ENCODE results near the gene SLC22A7. TPM values are rescaled to one million over a fixed set of nuclear protein-coding genes. Genes with fewer than 3 reads are reported as not detected.

Gene SLC22A7, protein sequence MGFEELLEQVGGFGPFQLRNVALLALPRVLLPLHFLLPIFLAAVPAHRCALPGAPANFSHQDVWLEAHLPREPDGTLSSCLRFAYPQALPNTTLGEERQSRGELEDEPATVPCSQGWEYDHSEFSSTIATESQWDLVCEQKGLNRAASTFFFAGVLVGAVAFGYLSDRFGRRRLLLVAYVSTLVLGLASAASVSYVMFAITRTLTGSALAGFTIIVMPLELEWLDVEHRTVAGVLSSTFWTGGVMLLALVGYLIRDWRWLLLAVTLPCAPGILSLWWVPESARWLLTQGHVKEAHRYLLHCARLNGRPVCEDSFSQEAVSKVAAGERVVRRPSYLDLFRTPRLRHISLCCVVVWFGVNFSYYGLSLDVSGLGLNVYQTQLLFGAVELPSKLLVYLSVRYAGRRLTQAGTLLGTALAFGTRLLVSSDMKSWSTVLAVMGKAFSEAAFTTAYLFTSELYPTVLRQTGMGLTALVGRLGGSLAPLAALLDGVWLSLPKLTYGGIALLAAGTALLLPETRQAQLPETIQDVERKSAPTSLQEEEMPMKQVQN
- total RNA-seq (2.0 TPM), polyA plus RNA-seq (ENCODE audit: insufficient read depth, low read depth, low replicate concordance) (34.8 TPM)
- long read RNA-seq, donor 1: 0 reads
- long read RNA-seq, donor 2: 0 reads
- long read RNA-seq, donor 3: 0 reads
- long read RNA-seq, donor 4: 0 reads
- long read RNA-seq, donor 5: 0 reads
- long read RNA-seq, donor 6: 0 reads
- long read RNA-seq, donor 7, partial matches to known transcripts: 1 of 4 reads
- long read RNA-seq, donor 7, other reads (novel, unspliced or antisense): 3 of 4 reads
- long read RNA-seq, donor 8: 0 reads
- long read RNA-seq, donor 9: 0 reads
- long read RNA-seq, donor 10: 0 reads

DNA sequence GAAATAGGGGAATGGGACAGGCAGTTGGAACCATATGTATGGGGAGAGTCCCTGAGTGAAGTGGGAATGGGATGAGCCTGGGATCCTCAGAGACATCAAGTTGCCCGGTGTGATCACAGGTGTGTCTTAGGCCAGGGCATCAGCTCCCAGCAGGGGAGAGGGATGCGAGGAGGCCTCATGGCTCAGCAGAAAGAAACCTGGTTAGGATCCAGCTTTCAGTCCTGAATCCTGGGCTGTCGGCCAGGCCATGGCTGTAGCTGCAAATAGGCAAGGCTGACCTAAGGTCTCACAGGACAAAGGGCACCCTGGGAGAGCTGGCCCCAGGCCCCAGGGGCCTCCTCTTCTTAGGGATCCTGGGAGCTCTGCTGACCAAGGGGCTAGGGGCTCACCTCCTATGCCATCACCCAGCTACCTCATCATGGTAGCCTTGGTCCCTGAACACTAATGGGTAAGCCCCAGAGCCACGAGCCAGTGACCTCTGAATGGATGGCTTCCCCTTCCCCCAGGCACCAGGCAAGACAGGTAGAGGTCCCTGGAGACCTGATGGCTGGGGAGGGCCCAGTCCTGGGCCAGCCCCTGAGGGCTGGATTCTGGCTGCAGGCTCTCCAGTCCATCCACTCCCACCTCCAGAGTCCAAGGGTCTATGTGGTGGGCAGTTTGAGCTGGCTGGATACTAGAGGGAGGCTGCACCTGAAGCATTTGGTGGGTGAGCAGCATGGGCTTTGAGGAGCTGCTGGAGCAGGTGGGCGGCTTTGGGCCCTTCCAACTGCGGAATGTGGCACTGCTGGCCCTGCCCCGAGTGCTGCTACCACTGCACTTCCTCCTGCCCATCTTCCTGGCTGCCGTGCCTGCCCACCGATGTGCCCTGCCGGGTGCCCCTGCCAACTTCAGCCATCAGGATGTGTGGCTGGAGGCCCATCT is at the start of gene SLC22A7:
Gene SLC22A7 (plus strand): TSS at position 617 of the 921 bp plus-strand sequence. CDS start 99 bp downstream, at position 716.
- Histone ChIP-seq H3K9ac (ENCODE audit: low read length in 3 of 3) (peak within 1 kb of the TSS in 1 of 3 donors; percentile 13), H3K36me3 (ENCODE audit: control insufficient read depth in 2 of 3, insufficient read depth in 3 of 3, low read length in 3 of 3) (no peaks in the 10 kb centered on the region), H3K4me1 (ENCODE audit: control insufficient read depth in 2 of 3, insufficient read depth in 2 of 3, low read depth in 1 of 3, low read length in 3 of 3) (peaks cover 0 to 5% (median 3%) of the 10 kb centered on the region in 3 donors), H3K4me3 (ENCODE audit: low read length in 3 of 3) (peak within 1 kb of the TSS in 2 of 3 donors; percentile 69 to 72), H3K9me3 (ENCODE audit: control insufficient read depth in 2 of 3, insufficient read depth in 1 of 3, low read length in 3 of 3) (no peaks in the 10 kb centered on the region), H3K27ac (ENCODE audit: low read depth in 2 of 2, low read length in 2 of 2) (peak within 1 kb of the TSS; percentile 44 to 82), H3K27me3 (ENCODE audit: control insufficient read depth, insufficient read depth, low read length) (no peaks in the 10 kb centered on the region)
- TF ChIP-seq, protein P1, sequence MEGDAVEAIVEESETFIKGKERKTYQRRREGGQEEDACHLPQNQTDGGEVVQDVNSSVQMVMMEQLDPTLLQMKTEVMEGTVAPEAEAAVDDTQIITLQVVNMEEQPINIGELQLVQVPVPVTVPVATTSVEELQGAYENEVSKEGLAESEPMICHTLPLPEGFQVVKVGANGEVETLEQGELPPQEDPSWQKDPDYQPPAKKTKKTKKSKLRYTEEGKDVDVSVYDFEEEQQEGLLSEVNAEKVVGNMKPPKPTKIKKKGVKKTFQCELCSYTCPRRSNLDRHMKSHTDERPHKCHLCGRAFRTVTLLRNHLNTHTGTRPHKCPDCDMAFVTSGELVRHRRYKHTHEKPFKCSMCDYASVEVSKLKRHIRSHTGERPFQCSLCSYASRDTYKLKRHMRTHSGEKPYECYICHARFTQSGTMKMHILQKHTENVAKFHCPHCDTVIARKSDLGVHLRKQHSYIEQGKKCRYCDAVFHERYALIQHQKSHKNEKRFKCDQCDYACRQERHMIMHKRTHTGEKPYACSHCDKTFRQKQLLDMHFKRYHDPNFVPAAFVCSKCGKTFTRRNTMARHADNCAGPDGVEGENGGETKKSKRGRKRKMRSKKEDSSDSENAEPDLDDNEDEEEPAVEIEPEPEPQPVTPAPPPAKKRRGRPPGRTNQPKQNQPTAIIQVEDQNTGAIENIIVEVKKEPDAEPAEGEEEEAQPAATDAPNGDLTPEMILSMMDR (IDR thresholded peaks at IDR 0.05; ENCODE audit: borderline replicate concordance, extremely low read depth, insufficient read depth): no peak
- FAIRE-seq (no peak), DNase-seq (peak in 1 of 5 donors; percentile 34)
- intact Hi-C loops (cut with DNase I): no loop called here

DNA sequence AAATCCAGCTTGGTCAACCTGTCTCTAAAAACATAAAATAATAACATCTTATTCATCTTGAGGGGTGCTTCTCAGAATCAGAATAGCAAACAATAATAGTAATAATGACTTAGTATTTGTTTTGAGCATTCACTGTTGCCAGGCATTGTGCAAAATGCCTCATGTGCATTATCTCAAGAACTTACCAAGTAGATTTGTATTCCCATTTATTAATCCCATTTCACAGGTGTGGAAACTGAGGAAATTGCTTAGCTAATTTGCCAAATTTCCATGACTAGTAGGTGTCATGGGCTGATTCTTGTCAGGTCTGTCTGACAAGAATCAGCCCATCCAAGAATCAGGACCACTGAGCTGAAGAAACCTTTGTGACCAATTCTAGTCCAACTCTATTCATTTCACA is 49.3 kb upstream of the SLC22A7 start:
- no peaks in the 10 kb centered on the region for H3K36me3 ChIP-seq (ENCODE audit: control insufficient read depth in 2 of 3, insufficient read depth in 3 of 3, low read length in 3 of 3)
- H3K9ac ChIP-seq (ENCODE audit: low read length in 3 of 3): no peak overlapping the region
- no peak overlapping the region for H3K27ac ChIP-seq (ENCODE audit: low read depth in 2 of 2, low read length in 2 of 2)
- no peak for DNase-seq
- FAIRE-seq: no peak
- no peak overlapping the region for H3K4me3 ChIP-seq (ENCODE audit: low read length in 3 of 3)
- H3K4me1 ChIP-seq (ENCODE audit: control insufficient read depth in 2 of 3, insufficient read depth in 2 of 3, low read depth in 1 of 3, low read length in 3 of 3): peaks cover 0 to 7% (median 5%) of the 10 kb centered on the region in 3 donors
- TF ChIP-seq, protein P1 (IDR thresholded peaks at IDR 0.05; ENCODE audit: borderline replicate concordance, extremely low read depth, insufficient read depth): no peak
- intact Hi-C loops (cut with DNase I): no loop called here
- no peaks in the 10 kb centered on the region for H3K9me3 ChIP-seq (ENCODE audit: control insufficient read depth in 2 of 3, insufficient read depth in 1 of 3, low read length in 3 of 3)
- H3K27me3 ChIP-seq (ENCODE audit: control insufficient read depth, insufficient read depth, low read length): peaks cover 12% of the 10 kb centered on the region

DNA sequence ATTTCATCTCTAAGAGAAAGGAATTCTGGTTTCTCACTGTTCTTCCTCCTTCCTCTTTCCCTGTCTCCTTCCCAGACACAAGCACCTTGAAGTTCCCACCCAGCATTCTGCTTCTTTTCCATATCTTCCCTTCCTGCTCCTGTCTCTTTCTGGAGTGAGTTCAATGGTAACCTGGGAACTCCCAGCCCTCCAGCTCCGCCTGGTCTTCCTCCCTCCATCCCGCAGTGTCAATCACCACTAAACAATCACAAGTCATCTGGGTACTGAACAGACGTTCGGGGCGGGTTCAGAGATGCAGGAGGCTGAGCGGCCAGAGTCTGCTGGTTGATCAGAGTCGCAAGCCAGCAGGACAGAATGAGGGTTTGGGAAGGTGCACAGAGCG is 47.1 kb upstream of the SLC22A7 start:
- Histone ChIP-seq H3K4me1 (ENCODE audit: control insufficient read depth in 2 of 3, insufficient read depth in 2 of 3, low read depth in 1 of 3, low read length in 3 of 3) (peaks cover 0 to 7% (median 5%) of the 10 kb centered on the region in 3 donors), H3K36me3 (ENCODE audit: control insufficient read depth in 2 of 3, insufficient read depth in 3 of 3, low read length in 3 of 3) (no peaks in the 10 kb centered on the region), H3K27ac (ENCODE audit: low read depth in 2 of 2, low read length in 2 of 2) (no peak overlapping the region), H3K9ac (ENCODE audit: low read length in 3 of 3) (no peak overlapping the region), H3K9me3 (ENCODE audit: control insufficient read depth in 2 of 3, insufficient read depth in 1 of 3, low read length in 3 of 3) (no peaks in the 10 kb centered on the region), H3K4me3 (ENCODE audit: low read length in 3 of 3) (no peak overlapping the region), H3K27me3 (ENCODE audit: control insufficient read depth, insufficient read depth, low read length) (no peaks in the 10 kb centered on the region)
- DNase-seq (no peak), FAIRE-seq (no peak)
- intact Hi-C loops (cut with DNase I): no loop called here
- TF ChIP-seq, protein P1 (IDR thresholded peaks at IDR 0.05; ENCODE audit: borderline replicate concordance, extremely low read depth, insufficient read depth): no peak
